Measurements from ENCODE around the gene APPL2. TPM values are rescaled to one million over a fixed set of nuclear protein-coding genes. Genes with fewer than 3 reads are reported as not detected.

APPL2 gene, protein sequence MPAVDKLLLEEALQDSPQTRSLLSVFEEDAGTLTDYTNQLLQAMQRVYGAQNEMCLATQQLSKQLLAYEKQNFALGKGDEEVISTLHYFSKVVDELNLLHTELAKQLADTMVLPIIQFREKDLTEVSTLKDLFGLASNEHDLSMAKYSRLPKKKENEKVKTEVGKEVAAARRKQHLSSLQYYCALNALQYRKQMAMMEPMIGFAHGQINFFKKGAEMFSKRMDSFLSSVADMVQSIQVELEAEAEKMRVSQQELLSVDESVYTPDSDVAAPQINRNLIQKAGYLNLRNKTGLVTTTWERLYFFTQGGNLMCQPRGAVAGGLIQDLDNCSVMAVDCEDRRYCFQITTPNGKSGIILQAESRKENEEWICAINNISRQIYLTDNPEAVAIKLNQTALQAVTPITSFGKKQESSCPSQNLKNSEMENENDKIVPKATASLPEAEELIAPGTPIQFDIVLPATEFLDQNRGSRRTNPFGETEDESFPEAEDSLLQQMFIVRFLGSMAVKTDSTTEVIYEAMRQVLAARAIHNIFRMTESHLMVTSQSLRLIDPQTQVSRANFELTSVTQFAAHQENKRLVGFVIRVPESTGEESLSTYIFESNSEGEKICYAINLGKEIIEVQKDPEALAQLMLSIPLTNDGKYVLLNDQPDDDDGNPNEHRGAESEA
- 36.9 and 41.6 TPM in 2 replicates for total RNA-seq (2014; rRNA removed)
- 44.4 TPM for polyA plus RNA-seq (2012)

- DNase-seq (ENCODE audit: low read depth): peak; percentile 91
Observed at GRCh38 chr12:105235732-105236476, at the start of gene APPL2. TSS of gene APPL2 (minus strand) at chr12:105236174. CDS start at chr12:105236012, 162 bp downstream.

GRCh38 chr12:105285378-105285777 is 49.4 kb upstream of the APPL2 start:
- DNase-seq (ENCODE audit: low read depth): no peak

DNA sequence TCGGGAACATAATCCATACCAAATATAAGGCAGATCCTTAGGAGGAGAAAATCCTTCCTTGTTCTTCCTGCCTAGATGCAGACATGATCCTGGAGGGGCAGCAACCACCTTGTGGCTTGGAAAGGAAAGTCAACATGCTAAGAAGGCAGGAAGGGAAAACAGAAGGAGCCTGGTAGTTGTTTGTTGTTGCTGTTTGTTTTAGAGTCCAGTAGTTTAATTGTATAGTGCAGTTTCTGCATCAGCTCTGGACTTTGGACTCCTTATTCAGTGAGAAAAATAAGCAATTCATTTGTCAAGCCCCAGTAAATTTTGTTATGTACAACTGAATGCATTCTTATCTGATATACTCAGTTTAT is 45.7 kb upstream of the APPL2 start:
- no peak for DNase-seq (ENCODE audit: low read depth)

- DNase-seq (ENCODE audit: low read depth): no peak
Observed at GRCh38 chr12:105280966-105281693, 45.2 kb upstream of the APPL2 start.

DNA sequence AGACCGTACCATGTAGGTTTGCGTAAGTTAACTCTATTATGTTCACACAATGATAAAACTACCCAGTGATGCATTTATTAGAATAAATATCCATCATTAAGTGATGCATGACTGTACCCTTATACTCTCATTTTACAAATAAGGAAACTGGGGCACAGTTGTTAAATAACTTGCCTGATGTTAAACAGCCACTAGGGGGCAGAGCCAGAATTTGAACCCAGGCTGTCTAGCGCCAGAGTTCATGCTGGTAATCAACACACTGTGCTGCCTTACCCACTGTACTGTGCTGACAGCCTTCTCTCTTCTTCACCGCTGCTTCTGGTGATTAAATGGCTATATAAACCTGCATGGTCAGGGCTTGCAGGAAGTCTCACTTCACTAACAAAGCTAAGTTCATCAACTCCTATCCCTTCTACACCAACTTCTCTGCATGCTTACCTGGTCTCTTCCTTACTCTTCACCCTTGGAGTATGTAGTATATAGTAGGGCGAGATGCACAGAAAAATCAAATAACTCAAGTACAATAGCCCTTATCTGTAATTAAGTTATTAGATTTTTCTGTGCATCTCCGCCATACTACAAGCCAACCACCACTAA is 43.6 kb upstream of the APPL2 start:
- peak; percentile 29 for DNase-seq (ENCODE audit: low read depth)

DNA sequence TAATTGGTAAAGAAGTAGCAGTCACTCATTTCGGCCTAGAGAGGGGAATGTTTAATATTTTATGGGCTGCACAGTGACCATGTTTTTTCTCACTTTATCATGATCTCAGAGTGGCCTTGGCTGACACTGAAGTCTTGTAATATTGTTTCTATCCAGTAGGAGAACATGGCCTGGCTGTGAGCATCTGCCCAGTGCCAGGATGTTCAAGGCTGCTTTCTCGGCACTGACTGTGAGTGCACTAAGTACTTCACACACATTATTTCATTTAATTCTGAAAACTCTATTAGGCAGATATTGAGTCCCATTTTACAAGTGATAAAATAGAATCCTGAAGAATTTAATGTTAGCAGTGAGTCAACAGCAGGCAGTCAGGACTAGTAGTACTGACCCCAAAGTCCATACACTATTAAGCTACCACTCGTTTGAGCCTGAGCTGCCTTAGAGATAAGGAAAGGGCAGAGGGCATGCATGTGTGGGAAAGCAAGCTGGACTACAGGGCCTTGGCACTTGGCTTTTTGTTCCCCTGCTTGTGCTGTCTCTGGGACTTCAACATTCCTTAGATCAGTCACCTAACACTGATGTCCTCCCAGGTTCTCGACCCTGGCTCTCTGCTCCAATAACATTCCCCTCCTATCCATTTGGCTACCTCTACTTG is 42.2 kb upstream of the APPL2 start:
- peak; percentile 27 for DNase-seq (ENCODE audit: low read depth)

DNA sequence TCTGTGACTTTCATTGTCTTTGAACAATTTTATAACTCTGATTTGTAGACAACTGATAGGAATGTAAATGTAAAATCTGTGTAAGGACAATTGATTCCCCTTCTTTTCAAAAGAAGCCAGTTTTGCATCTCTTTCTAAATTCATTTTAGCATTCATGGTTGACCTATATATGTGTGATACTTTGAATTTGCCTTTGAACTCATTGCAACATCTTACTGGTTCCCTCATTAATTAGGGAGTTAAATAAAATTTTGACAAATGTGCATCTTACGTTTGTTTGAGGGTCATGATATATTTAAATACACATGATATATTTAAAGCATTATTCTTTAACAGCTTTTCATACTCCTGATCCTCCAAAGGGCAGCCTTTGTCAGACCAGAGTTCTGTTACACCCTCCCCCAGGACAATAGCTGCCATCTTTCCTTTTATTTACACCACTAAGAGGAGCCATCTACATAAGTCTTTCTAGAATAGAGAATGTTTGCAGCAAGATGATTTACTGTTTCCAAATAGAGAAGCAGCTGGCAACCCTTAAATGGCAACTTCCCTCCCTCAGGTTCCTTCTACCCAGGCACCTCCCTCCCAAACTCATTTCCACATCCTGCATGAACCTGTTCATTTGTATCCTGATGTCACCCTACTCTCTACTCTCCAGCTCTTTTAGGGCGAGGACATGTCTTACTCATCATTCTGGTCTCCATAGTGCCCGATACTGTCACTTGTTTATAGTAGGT is 40.2 kb upstream of the APPL2 start:
- peak; percentile 83 for DNase-seq (ENCODE audit: low read depth)

DNA sequence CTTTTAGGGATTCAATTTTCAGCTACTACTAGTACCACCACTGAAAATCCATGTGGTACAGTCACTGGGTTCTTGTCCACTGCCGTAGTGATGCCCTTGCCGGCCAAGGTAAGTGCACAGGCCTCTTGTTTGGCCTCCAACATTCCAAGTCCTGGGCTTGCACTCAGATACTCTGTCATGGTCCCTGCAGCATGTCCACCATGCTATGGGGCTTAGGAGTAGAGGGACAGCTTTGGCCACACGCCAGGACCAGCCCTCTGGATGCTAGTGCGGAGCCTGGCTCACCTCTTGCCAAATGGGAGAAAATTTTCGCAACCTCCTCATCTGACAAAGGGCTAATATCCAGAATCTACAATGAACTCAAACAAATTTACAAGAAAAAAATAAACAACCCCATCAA is 38.6 kb upstream of the APPL2 start:
- no peak for DNase-seq (ENCODE audit: low read depth)

DNA sequence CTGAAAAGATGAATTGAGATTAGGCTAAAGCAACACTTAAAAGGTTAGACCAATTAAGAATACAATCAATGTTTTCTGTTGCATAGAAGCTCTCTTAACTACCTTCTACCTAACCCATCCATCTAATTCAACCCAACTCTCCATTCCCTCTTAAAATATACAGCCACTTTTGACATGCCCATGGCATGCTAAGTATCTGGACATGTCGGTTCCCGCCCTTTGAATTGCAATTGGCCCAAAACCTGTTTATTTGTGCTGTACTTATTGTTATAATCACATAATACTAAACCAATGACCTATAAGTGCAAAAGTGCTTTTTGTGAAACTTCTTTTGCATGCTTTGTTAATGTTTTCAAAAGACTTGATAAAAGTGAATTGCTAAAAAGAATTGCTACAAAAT is 37.6 kb upstream of the APPL2 start:
- DNase-seq (ENCODE audit: low read depth): no peak

DNA sequence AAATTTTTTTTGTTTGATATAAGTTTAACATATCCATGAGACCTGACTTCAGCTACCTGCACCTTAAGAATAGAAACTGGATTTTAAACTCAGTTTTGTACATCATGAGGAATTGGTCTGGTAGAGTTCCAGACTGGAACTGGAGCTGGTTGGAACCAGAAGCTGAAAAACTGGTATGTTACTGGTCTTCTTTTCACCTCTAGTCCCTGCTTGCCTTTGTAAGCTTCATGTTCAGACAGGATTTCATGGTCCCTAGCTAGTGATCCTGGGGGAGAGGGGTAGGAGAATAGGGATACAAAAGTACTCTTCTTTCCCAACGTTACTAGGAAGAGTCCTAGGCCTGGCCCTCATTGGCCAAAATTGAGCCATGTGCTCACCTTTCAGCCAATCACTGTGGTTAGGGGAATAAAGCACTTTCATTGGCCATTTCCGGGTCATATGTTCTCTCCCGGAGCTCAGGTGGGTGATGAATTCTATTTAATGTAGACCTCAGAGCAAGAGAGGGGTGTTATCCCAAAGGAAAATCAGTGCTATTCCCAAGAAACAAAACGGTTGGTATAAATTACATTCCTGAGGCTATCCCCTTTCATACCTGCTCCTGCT is 36.9 kb upstream of the APPL2 start:
- DNase-seq (ENCODE audit: low read depth): no peak

DNA sequence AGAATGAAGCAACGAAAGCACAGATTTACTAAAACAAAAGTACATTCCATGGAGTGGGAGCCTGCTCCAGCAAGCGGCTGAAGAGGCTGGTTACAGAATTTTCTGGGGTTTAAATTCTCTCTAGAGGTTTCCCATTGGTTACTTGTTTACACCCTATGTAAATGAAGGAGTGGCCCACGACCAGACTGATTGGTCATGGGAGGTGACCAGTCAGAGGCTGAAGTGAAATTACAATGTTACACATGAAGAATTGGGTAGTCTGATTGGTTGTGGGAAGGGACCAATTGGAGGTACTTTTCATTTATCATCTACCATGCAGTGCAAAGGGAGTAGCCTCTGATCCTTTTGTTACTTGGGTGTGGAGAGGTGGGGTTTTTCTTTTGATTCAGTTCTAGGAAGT is 36.2 kb upstream of the APPL2 start:
- DNase-seq (ENCODE audit: low read depth): no peak

DNA sequence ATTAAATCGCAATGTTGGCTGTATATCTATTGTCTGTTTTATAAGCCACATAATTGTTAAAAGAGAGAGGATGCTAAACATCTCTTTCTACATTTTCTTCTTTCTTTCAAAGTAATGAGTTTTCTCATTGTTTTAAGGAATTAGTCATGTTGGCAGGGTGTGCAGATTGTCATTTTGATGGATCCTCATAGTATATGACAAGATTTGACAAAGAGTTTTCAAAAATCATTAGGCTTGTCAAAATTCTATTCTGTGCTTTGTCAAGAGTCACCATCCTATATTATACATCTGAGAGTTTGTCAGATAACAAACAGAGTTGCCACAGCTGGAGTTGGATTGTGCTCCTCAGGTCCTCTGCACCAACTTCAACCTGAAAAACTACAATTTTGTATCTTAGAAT is 35.4 kb upstream of the APPL2 start:
- DNase-seq (ENCODE audit: low read depth): no peak

GRCh38 chr12:105270671-105271255 is 34.8 kb upstream of the APPL2 start:
- no peak for DNase-seq (ENCODE audit: low read depth)

DNA sequence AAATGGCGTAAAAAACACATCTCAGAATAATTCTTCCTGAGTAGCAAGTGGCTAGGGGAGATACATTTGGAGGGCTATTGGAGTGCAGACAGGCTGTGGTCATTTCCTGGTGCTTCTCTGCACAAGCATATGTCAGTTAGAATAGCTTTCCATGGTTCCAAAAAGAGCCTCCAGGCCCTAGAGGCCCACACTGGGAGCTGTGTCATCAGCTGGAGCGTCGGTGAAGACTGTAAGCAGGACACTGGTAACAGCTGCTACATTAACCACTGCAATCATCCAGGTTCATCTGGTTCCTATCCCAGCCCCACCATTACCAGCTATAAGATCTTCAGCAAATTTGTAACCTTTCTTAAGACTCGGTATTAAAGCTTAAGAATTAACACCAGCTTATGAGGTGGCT is 31.7 kb upstream of the APPL2 start:
- peak; percentile 83 for DNase-seq (ENCODE audit: low read depth)

DNA sequence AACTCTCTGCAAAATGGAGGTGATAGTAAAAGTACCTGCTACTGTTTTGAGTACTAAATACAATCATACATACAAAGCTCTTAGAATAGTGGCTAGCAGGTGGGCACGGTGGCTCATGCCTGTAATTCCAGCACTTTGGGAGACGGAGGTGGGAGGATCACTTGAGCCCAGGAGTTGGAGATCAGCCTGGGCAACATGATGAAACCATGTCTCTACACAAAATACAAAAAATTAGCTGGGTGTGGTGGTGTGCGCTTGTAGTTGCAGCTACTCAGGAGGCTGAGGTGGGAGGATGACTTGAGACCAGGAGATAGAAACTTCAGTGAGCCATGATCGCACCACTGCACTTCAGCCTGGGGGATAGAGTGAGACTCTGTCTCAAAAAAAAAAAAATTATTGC is 28.8 kb upstream of the APPL2 start:
- no peak for DNase-seq (ENCODE audit: low read depth)

DNA sequence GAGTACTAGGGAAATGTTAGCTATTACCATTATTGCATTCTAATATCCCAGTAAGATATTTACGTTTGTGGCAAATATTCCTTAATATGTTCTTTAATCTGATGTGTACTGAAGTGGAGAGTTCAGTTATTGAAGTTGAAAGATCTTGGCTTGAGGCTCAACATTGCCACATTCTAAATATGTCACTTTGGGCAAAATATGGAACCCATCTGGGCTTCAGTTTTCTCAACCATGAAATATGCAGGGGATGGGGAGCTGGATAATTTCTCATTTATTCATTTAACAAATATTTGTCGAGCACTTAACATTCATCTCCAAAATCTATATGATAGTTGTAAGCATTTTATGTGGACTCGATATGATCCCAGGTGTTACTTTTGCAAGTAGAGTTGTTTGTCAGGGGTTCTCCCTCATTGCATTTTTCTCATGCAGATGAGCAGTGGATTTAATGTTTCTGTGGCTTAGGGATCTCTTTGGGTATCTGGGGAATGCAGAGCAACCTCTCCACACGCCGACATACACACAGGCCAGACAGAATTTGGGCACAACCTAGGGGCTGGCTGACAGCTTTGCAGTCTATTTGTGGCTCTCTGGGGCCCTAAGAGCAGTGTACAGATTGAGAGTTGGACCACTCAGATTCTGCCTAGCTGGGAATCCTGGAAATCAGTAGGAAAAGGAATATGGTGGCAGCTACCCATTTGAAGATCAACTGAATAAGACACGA is 26.6 kb upstream of the APPL2 start:
- DNase-seq (ENCODE audit: low read depth): peak; percentile 6

GRCh38 chr12:105261010-105261409 is 25.0 kb upstream of the APPL2 start:
- no peak for DNase-seq (ENCODE audit: low read depth)

- no peak for DNase-seq (ENCODE audit: low read depth)
Observed at GRCh38 chr12:105259226-105259625, 23.3 kb upstream of the APPL2 start.

DNA sequence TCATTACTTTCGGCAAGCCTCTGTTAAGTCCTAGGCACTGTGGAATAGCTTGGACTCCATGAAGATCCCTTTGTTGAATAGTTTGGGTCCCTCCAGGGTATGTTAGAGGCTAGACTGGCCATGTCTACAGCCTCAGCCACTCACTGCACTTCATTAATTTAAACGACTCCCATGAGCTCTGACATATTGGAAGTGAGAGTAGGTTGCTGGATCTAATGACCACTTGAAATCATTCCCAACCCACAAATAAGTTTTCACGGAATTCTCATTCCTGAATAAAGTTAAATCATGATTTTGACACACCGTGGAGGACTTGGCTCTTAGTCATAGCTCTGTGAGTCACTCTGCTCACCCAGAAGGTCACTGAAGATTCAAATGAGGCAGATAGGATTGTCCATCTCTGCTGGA is 21.4 kb upstream of the APPL2 start:
- peak; percentile 93 for DNase-seq (ENCODE audit: low read depth)

All from LHCN-M2 (cell line).